Retinal pigment epithelial cell (primary cell): ENCODE data around the gene SRPK1.
"Not testable (repeated sequence)": the region's sequence is repeated elsewhere in the genome, so short reads cannot be mapped to it uniquely, and the experiment has no call there.

Experiments used
- DNase-seq: peaks from one replicate; pipeline ENCODE4 v3.0.0-alpha.2; 2010; ENCODE audit warnings: low read depth
- H3K4me3 ChIP-seq: 2 replicates; pipeline ENCODE4 v1.5.1; 2011; ENCODE audit warnings: mild to moderate bottlenecking, low read length, control low read depth, moderate library complexity
- TF ChIP-seq, protein P1 (sequence below): conservative IDR thresholded peaks from 2 replicates; pipeline ENCODE4 v1.5.1; 2011; ENCODE audit warnings: low read depth, low read length, control low read depth, inconsistent platforms

The SRPK1 gene

DNA sequence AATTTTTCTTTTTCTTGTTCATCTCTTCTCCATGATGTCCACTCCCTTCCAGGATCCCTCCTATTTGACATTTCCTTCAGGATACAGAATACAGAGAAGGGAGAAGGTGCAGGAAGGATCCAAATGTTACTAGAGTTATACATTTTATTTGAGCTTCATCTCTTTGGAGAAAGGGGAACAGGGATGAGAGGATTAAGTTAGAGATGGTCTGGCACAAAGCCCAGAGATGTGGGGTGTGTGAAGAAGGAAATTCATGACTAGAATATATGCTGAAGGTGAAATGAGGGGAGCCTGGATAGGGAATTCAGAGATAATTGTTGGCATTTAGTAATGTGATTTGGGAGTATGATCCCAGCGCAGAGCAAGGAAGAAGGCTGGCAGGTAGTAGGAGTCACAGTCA lies 22.5 kb upstream of the SRPK1 start:
- TF ChIP-seq, protein P1, sequence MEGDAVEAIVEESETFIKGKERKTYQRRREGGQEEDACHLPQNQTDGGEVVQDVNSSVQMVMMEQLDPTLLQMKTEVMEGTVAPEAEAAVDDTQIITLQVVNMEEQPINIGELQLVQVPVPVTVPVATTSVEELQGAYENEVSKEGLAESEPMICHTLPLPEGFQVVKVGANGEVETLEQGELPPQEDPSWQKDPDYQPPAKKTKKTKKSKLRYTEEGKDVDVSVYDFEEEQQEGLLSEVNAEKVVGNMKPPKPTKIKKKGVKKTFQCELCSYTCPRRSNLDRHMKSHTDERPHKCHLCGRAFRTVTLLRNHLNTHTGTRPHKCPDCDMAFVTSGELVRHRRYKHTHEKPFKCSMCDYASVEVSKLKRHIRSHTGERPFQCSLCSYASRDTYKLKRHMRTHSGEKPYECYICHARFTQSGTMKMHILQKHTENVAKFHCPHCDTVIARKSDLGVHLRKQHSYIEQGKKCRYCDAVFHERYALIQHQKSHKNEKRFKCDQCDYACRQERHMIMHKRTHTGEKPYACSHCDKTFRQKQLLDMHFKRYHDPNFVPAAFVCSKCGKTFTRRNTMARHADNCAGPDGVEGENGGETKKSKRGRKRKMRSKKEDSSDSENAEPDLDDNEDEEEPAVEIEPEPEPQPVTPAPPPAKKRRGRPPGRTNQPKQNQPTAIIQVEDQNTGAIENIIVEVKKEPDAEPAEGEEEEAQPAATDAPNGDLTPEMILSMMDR = no peak
- no peak overlapping the region for H3K4me3 ChIP-seq
- DNase-seq = no peak

DNA sequence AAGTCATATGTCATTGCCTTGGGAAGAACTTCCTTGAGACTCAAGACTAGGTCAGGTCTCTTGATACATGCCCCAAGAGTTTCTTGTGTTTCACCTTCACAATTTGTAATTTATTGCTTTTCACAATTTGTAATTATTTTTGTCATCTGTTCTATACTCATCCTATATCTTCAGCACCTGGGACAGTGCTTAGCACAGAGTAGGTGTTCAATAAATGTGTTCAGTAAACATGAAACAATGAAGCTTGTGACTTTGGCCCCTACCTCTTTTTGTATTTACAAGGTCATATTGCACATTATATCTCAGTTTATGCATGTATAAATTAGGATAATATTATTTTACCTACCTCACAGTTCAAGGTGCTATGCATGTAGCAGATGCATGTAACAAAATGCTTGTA lies 21.5 kb upstream of the SRPK1 start:
- no peak overlapping the region for H3K4me3 ChIP-seq
- DNase-seq = no peak
- TF ChIP-seq, protein P1 = no peak

DNA sequence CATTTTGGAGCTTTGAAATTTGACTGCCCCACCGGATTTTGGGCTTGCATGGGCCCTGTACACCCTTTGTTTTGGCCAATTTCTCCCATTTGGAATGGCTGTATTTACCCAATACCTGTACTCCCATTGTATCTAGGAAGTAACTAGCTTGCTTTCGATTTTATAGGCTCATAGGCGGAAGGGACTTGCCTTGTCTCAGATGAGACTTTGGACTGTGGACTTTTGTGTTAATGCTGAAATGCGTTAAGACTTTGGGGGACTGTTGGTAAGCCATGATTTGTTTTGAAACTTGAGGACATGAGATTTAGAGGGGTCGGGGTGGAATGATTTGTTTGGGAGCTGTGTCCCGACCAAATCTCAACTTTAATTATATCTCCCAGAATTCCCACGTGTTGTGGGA lies 20.3 kb upstream of the SRPK1 start:
- H3K4me3 ChIP-seq, DNase-seq: not testable (repeated sequence)

DNA sequence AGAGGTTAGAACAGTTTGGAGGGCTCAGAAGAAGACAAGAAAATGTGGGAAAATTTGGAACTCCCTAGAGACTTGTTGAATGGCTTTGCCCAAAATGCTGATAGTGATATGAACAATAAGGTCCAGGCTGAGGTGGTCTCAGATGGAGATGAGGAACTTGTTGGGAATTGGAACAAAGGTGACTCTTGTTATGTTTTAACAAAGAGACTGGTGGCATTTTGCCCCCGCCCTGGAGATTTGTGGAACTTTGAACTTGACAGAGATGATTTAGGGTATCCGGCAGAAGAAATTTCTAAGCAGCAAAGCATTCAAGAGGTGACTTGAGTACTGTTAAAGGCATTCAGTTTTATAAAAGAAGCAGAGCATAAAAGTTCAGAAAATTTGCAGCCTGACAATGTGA lies 19.1 kb upstream of the SRPK1 start:
- DNase-seq, H3K4me3 ChIP-seq: not testable (repeated sequence)

DNA sequence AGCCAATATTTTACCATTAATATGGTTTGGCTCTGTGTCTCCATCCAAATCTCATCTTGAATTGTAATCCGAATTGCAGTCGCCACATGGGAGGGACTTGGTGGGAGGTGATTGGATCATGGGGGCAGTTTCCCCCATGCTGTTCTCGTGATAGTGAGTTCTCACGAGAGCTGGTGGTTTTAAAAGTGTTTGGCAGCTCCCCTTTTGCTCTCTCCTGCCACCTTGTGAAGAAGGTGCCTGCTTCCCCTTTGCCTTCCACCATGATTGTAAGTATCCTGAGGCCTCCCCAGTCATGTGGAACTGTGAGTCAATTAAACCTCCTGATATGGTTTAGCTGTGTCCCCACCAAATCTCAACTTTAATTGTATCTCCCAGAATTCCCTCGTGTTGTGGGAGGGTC lies 18.4 kb upstream of the SRPK1 start:
- not testable (repeated sequence) for H3K4me3 ChIP-seq

DNA sequence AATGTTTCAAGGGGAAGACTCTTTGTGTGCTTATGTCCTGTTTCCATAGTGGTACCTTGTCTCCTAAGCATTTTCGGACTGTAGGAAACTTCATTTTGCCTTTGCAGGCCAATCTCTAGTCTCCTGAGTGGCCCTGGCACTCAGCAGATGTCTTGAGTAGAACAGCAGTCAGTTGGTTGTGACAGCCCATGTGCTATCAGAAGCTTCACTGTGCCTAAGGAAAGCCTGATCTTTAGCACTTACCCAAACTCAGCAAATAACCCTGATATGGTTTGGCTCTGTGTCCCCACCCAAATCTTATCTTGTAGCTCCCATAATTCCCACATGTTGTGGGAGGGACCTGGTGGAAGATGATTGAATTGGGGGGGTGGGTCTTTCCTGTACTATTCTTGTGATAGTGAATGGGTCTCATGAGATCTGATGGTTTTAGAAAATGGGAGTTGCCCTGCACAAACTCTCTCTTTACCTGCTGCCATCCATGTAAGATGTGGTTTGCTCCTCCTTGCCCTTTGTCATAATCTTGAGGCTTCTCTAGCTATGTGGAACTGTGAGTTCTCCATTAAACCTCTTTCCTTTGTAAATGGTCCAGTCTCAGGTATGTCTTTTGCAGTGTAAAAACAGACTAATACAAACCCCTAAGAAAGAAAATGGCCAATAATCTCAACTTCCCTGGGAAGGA lies 15.9 kb upstream of the SRPK1 start:
- no peak overlapping the region for H3K4me3 ChIP-seq
- no peak for DNase-seq
- TF ChIP-seq, protein P1 = no peak

More for the DNA sequence above, 18.4 kb upstream of the SRPK1 start:
- DNase-seq = not testable (repeated sequence)

DNA sequence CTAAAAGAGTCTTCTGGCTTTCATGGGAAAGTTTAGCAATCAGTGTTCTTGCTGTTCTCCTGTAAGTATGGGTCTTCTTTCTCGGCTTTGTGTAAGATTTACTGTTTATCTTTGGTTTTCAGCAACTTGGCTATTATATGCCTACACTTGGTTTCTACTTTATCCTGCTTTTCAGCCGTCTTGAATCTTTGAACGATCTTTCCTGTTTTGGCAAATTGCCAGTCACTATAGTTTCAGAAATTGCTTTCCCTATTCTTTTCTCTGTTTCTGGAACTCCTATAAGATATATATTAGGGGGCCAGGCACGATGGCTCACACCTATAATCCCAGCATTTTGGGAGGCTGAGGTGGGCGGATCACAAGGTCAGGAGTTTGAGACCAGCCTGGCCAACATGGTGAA lies 14.6 kb upstream of the SRPK1 start:
- no peak for DNase-seq
- no peak overlapping the region for H3K4me3 ChIP-seq
- TF ChIP-seq, protein P1 = no peak

DNA sequence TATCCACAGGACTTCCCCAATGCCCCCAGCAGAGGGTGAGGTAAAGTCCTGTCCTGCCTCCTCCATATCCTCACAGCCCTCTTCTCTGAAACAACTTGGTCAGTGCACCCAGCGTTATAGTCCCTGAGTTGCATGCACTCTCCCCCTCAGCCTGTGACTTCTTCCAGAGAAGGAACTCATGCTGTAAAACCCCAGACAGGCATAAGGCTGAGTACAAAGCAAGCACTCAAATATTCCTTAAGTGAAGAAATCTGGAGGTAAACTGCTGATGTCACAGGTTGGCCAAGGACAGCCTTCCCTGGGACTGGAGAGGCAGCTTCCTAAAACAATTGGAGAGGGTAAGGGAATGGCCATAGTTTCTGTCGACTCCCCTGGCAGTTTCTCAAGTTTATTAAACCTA lies 12.9 kb upstream of the SRPK1 start:
- TF ChIP-seq, protein P1 = no peak
- no peak for DNase-seq
- H3K4me3 ChIP-seq = no peak overlapping the region

DNA sequence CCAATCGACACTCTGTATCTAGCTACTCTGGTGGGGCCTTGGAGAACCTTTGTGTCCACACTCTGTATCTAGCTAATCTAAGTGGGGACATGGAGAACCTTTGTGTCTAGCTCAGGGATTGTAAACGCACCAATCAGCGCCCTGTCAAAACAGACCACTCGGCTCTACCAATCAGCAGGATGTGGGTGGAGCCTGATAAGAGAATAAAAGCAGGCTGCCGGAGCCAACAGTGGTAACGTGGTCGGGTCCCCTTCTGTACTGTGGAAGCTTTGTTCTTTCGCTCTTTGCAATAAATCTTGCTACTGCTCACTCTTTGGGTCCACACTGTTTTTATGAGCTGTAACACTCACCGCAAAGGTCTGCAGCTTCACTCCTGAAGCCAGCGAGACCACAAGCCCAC lies 11.0 kb upstream of the SRPK1 start:
- not testable (repeated sequence) for DNase-seq, H3K4me3 ChIP-seq
